HG03139 (cell line): ENCODE results near the gene MRPS18A.
A peak's percentile ranks its signal among the peaks of the same experiment; 100 is the strongest.
"Not testable (repeated sequence)": the region's sequence is repeated elsewhere in the genome, so short reads cannot be mapped to it uniquely, and the experiment has no call there.

ENCODE experiments used
- ATAC-seq: cut with Tn5 transposase; IDR thresholded peaks from one replicate; pipeline ENCODE4 v1.9.1; 2021; ENCODE audit not compliant: unreplicated experiment

The MRPS18A gene

GRCh38 chr6:43671801-43672690, 15.5 kb downstream of the MRPS18A start:
- ATAC-seq: no peak

DNA sequence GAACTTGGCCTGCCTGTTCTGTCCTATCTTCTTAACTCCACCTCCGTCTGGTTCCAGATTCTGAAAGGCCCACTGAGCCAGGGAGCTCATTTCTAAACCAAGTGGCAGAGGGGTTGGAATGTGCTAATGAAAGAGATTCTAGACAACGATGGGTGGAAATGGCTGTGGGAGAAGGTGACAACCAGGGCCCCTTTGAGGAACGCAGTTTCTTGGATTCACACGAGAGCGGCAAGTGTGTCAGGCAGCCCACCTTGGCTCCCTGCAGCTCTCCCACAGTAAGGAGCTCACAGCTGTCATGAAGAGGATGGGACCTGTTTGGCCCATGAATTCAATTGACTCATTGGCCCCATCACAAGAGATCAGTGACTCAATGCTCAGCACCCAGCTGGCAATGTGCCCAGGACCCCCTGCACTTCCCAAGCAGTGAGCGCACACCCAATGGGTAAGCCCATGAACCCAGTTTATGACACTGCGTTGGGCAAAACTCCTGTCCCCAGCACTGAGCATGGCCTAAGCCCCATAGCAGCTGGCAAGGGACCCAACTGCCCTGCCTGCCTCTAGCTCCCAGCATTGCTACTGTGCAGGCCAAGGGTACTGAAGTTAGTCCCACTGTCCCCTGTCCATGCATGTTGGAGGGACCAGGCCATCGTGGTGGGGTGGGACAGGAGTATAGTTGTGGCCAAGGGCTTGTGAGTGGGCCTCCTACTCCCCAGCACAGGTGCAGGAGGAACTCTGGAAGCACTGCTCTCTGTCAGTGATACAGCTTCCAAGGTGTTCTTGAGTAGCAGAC, 16.4 kb downstream of the MRPS18A start:
- ATAC-seq: no peak

DNA sequence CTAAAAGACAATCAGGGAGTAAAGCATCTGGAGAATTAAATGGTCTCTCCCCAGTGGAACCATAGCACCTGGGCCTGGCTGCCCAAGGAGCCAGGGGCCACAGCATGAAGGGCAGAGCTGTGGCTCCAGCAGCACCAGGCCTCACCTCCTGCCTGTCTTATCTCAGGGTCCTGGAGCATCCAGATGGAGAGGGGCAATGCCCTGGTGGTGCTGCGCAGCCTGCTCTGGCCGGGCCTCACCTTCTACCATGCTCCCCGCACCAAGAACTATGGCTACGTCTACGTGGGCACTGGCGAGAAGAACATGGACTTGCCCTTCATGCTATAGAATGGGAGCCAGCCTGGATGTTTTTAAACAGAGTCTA, 17.0 kb downstream of the MRPS18A start:
- no peak for ATAC-seq

- ATAC-seq: no peak
These were observed 17.5 kb downstream of the MRPS18A start for GRCh38 chr6:43669922-43670622.

- ATAC-seq: no peak
These were observed 18.3 kb downstream of the MRPS18A start for GRCh38 chr6:43669050-43669921.

GRCh38 chr6:43668151-43669028, 19.2 kb downstream of the MRPS18A start:
- ATAC-seq: no peak

DNA sequence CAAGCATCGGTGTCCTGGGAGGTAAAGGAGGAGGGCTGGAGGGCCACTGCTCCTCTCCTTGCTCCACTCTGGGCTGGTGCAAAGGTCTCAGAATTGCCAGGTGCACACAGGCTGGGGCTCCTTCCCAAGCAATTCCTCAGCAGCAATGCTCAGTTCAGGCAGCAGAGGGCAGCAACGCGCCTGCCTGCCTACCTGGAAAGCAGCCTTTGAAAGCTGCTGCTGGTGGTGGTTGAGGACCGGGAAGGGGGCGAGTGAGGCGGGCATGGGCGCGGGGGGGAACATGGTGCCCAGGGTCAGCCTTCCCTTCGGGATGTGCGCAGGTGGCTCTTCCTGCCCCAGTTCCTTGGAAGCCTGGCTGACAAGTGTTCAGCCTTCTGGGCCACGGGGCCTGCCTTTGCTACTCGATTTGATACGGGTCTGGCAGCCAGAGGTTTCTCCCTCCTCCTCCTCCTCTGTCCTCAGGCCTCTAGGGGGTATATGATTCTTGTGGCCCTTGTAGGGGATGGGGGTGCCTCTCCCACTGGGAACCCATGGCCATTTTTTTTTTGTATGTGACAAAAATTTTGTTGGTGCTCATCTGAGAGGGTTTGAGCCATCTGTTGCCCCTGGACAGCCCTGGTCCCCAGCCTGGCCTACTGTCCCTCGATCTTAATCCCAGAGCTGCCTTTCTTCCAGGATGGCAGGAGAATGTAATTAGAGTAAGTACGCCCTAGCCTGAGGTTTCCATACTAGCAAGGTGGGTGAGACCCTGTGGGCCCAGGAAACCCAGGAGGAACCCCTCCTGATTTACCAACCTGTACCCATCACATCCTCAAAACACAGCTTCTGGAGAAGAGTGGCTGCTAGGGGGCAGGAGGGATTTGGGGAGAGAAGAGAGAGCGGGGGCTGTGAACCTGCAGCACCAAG, 20.1 kb downstream of the MRPS18A start:
- ATAC-seq: no peak

DNA sequence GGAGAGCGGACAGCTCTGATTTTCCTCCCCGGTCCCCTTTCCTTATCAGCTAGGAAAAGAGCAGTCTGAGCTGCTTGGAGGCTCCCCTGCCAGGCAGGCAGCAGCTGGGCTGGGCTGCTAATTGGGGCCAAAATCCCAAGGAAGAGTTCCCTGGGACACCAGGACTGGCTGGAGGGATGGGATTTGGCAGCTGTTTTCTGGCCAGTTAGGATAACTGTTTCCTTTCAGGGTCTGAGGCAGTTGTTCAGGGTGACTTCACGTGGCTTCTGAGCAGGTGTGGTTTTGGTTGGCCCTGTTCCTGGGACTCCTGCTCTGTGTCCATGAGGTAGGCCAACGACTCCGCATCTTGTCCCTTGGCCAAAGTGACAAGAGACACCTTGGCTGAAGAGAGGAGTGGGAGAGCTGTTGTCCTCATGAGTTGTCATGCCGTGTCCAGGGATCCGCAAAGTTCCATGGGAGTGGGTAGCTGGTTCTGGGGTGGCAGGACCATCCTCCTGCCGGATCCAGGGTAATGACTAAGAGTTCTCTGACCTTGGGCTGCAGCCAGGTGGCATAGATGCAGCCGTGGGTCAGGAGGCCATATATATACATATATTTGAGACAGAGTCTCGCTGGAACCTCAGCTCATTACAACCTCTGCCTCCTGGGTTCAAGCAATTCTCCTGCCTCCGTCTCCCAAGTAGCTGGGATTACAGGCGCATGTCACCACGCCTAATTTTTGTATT, 21.2 kb downstream of the MRPS18A start:
- ATAC-seq: no peak

- no peak for ATAC-seq
These were observed 22.2 kb downstream of the MRPS18A start for GRCh38 chr6:43665376-43665775.

GRCh38 chr6:43662948-43663347, 24.6 kb downstream of the MRPS18A start:
- not testable (repeated sequence) for ATAC-seq

DNA sequence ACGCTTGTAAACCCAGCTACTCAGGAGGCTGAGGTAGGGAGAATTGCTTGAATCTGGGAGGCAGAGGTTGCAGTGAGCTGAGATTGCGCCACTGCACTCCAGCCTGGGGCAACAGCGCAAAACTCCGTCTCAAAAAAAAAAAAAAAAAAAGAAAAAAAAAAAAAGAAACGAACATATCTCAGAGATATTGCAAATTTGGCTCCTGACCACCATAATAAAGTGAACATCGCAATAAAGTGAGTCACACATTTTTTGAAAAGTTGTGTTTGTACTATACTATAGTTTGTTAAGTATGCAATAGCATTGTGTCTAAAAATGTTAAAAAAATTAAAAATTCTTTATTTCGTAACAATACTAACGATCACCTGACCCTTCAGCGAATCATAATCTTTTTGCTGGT, 29.4 kb downstream of the MRPS18A start:
- no peak for ATAC-seq

DNA sequence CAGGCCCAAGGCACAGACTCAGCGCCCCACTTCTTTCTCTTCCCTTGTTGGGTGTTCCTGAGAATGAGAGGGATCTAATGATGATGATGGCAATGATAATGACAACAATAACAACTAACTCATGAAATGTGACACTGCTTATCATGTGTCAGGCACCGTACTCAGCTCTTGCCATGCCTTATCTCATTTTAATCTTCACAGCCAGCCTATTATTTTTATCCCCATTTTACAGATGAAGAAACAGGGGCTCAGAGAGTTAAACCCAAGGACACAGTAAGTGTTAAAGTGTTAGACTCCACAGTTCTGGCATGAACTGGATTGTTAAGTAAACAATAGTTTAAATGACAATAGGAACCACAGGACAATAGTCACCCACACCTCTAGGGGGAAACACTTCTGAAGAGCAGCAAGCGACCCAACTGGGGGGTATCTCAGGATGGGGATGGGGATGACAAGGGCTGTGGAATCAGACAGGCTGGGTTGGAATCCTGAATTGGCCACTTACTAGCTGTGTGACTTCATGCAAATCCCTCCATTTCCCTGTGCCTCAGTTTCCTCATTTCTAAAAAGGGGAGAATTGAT, 30.3 kb downstream of the MRPS18A start:
- ATAC-seq: no peak

- not testable (repeated sequence) for ATAC-seq
These were observed 34.8 kb downstream of the MRPS18A start for GRCh38 chr6:43652822-43653221.

DNA sequence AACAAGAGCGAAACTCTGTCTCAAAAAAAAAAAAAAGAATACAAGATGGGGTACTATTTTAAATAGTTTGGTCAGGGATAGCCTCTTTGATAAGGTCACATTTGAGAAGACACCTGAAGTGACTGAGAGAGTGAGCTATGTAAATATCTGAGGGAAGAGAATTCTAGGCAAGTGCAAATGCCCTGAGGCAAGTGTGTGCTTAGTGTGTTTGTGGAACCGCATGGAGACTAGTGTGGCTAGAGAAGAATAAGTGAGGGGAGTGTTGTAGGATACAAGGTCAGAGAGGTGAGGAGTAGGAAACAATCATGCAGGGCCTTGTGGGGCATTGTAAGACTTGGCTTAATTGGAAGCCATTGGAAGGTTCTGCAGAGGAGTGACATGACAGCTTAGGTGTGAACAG, 39.3 kb downstream of the MRPS18A start:
- ATAC-seq: no peak

DNA sequence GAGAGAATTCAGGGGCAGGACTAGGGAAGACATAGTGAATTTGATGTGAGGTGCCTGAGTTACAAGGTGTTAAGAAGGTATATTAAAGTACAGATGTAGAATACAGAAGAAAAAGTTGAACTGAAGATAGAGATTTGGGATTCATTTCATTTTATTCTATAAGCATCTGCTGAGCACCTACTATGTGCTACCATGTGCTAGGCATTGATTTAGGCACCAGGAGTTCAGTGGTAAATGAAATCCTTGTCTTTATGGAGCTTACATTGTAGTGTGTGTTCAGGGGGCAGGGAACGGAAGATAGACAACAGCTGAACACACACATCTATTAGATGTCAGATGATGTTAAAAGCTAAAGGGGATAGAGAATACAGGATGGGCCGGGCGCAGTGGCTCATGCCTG, 40.0 kb downstream of the MRPS18A start:
- ATAC-seq: no peak

- ATAC-seq: no peak
These were observed 42.0 kb downstream of the MRPS18A start for GRCh38 chr6:43645613-43645964.

DNA sequence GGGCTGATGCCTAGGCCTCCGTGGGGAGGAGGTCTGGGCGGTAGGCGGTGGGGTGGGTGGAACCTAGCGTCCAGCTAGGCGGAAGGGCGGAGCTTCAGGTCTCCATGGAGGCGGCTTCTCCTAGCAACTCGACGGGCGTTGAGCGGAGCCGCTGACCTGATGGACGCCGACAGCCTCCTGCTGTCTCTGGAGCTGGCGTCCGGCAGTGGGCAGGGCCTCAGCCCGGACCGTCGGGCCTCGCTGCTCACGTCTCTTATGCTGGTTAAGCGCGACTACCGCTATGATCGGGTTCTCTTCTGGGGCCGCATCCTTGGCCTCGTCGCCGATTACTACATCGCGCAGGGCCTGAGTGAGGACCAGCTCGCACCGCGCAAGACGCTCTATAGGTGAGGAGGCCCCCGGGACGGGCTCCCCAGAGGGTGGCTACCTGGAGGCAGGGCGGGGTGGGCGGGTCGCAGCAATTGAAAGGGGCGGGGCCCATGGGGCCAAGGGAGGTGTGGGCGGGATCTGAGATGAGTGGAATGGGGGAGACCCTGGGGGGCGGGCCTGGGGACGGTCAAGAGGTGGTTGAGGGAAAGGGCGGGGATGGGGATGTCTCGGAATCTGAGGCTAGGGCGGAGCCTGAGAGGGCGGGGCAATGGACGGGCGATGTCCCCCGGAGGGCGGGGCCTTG, 42.5 kb downstream of the MRPS18A start, which contains the start of gene RSPH9:
Gene RSPH9, plus strand, starts transcription at position 97 of the 673 bp plus-strand sequence. Its CDS starts 63 bp downstream, at position 160.
- ATAC-seq: peak; percentile 50
